ENCODE data around the gene CERS4.
"Not testable (repeated sequence)": the region's sequence is repeated elsewhere in the genome, so short reads cannot be mapped to it uniquely, and the experiment has no call there.

Gene CERS4, protein sequence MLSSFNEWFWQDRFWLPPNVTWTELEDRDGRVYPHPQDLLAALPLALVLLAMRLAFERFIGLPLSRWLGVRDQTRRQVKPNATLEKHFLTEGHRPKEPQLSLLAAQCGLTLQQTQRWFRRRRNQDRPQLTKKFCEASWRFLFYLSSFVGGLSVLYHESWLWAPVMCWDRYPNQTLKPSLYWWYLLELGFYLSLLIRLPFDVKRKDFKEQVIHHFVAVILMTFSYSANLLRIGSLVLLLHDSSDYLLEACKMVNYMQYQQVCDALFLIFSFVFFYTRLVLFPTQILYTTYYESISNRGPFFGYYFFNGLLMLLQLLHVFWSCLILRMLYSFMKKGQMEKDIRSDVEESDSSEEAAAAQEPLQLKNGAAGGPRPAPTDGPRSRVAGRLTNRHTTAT

GRCh38 chr19:8208922-8209461 lies at the start of gene CERS4:
Gene CERS4 (plus strand): TSS chr19:8209370. CDS start chr19:8251077, 41,707 bp downstream.
- DNase-seq = peak; percentile 70

GRCh38 chr19:8161135-8161646 lies 48.0 kb upstream of the CERS4 start:
- DNase-seq = peak; percentile 40

GRCh38 chr19:8163759-8164158 lies 45.4 kb upstream of the CERS4 start:
- no peak for DNase-seq

DNA sequence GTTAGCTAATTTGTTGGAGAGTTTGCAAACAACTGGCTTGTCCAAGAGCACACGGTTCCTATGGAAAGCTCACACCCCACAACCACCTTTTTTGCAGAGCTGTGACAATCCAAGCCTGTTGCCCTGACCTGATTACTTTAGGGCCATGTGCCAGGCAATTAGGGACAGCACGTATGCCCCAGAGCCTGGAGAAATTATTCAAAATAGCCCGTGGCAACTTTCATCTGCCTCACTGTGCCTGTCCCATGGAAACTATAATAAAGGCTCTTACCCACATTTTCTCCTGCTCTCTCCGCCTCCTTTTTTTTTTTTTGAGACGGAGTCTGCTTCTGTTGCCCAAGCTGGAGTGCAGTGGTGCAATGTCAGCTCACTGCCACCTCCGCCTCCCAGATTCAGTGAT lies 41.2 kb upstream of the CERS4 start:
- DNase-seq = no peak

DNA sequence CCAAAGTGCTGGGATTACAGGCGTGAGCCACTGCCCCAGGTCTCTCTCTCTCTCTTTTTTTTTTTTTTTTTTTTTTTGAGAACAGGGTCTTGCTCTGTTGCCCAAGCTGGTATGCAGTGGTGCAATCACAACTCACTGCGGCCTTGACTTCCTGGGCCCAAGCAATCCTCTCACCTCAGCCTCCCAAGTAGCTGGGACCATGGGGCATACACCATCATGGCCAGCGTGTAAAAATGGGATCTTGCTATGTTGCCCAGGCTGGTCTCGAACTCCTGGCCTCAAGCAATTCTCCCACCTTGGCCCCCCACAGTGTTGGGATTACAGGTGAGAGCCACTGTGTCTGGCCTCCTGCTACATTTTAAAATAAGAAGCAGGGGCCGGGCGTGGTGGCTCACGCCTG lies 40.6 kb upstream of the CERS4 start:
- DNase-seq = no peak

DNA sequence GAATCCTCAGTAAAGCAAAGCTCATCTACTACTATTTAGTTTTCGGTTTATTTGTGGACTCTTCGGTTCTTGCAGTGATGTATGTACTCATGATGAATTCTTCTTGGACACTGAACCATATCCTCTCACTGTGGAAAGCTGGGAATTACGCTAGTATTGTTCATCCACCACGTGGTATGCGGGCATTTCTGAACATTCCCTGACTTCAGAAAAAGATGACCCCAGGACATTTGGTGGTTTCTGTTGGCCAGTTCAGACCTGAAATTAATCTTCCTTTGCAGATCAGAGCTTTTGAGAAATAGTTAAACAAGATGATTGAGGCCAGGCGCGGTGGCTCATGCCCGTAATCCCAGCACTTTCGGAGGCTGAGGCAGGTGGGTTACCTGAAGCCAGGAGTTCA lies 34.5 kb upstream of the CERS4 start:
- DNase-seq = no peak

- no peak for DNase-seq
These were observed 29.2 kb upstream of the CERS4 start for GRCh38 chr19:8180018-8180417.

DNA sequence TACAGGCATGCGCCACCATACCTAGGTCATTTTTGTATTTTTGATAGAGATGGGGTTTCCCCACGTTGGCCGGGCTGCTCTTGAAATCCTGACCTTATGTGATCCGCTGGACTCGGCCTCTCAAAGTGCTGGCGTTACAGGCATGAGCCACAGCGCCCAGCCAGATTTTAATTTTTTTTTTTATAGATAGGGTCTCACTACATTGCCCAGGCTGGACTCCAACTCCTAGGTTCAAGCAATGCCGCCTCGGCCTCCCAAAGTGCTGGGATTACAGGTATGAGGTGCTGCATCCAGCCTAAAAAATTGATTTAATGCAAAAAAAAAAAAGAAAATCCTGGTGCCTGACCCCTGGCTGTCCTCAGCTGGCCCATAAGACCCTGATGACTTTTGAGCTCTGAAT lies 24.9 kb upstream of the CERS4 start:
- no peak for DNase-seq

DNA sequence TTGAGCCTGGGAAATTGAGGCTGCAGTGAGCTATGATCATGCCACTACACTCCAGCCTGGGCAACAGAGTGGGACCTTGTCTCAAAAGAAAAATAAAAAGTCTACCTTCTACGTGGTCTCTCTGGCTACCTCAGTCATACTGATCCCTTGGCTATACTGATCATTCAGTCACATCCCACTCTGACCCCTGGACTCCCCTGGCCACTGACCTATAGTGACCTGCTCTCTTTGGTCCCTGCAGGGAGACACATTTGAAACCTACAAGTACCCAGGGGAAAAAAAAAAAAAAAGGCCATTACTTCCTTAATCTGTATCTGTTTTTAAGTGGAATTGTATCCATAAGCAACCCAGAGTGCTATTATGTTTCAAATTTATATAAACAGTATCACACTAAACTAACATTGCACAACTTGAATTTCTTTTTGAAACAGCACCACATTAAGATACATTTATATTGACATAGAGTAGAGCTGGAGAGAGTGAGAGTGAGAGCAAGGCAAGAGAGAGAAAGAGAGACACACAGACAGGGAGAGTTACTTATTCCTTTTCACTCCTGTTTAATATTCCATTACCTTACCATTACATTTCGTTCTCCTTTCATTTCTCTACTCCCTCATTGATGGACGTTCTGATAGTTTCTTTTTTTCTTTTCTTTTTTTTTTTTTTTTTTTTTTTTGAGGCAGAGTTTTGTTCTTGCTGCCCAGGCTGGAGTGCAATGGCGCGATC lies 23.7 kb upstream of the CERS4 start:
- DNase-seq = no peak

- no peak for DNase-seq
These were observed 16.8 kb upstream of the CERS4 start for GRCh38 chr19:8192221-8192820.

GRCh38 chr19:8194528-8195267 lies 14.5 kb upstream of the CERS4 start:
- no peak for DNase-seq

DNA sequence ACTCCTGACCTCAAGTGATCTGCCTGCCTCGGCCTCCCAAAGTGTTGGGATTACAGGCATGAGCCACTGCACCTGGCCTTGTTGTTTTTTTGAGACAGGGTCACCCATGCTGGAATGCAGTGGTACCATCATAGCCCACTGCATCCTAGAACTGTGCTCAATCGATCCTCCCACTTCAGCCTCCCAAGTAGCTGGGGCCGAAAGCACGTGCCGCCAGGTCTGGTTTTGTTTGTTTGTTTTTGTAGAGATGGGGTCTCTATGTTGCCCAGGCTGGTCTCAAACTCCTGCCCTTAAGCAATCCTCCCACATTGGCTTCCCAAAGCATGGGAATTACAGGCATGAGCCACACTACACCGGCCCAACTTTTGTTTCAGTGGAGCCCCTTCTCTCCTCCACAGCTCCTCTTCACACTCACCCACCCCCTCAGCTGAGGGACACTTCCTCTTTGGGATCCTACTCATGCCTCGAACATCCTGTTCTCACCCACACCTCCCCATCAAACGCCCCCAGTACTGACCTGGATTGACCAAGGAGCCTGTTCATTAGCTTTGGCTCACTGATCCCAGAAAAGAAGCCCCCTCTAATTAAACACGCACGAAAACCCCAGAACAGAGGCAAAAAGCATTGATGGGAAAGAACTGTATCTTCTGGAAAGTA lies 12.8 kb upstream of the CERS4 start:
- DNase-seq = no peak

GRCh38 chr19:8203288-8204120 lies 5.7 kb upstream of the CERS4 start:
- not testable (repeated sequence) for DNase-seq

DNA sequence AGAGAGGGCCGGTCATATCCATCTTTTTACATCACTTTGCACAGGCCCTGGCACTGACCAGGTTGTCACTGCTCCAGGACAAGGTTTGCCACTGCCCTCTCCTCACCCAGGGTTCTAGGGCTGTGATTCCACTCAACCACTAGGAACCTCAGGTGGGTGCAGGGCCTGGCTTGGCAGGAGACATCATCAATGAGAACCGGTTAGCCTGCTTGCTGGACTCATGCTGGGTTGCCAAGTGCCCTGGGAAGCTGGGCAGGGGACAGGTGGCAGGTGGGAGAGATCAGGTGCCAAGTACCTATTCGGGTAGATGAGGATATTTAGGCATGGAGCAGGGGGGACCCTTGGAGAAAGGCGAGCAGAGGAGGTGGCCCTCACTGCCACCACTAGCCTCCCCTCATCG lies 4.2 kb upstream of the CERS4 start:
- no peak for DNase-seq

DNA sequence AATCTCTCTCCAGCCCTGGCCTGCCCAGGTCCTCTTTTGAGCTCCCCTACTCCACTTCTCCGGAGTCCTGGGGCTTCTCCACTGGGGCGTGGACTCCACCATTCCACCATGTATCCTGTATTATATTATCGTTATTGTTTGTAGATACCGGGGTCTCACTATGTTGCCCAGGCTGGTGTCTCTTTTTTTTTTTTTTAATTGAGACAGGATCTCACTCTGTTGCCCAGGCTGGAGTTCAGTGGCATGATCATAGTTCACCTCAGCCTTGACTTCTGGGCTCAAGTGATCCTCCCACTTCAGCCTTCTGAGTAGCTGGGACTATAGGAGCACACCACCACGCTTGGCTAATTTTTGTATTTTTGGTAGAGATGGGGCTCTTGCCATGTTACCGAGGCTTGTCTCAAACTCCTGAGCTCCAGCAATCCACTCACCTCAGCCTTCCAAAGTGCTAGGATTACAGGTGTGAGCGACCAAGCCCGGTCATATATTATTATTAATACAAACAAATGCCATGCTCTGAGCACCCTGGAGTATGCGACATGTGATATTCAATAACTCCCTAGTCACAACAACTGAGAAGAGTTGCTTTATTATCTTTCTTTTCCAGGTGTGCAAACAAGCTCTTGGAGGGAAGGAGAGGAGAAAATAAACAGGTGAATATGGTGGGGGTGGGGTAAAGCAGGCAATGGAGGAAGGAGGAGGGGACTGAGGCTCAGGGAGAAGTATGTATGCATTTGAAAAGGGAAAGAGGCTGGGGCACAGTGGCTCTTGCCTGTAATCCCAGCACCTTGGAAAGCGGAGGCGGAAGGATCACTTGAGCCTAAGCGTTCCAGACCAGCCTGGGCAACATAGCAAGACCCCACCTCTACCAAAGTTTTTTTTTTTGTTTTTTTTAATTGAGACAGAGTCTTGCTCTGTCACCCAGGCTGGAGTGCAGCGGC lies 2.8 kb upstream of the CERS4 start:
- no peak for DNase-seq

- DNase-seq = not testable (repeated sequence)
These were observed 1.8 kb upstream of the CERS4 start for GRCh38 chr19:8207326-8207725.

DNA sequence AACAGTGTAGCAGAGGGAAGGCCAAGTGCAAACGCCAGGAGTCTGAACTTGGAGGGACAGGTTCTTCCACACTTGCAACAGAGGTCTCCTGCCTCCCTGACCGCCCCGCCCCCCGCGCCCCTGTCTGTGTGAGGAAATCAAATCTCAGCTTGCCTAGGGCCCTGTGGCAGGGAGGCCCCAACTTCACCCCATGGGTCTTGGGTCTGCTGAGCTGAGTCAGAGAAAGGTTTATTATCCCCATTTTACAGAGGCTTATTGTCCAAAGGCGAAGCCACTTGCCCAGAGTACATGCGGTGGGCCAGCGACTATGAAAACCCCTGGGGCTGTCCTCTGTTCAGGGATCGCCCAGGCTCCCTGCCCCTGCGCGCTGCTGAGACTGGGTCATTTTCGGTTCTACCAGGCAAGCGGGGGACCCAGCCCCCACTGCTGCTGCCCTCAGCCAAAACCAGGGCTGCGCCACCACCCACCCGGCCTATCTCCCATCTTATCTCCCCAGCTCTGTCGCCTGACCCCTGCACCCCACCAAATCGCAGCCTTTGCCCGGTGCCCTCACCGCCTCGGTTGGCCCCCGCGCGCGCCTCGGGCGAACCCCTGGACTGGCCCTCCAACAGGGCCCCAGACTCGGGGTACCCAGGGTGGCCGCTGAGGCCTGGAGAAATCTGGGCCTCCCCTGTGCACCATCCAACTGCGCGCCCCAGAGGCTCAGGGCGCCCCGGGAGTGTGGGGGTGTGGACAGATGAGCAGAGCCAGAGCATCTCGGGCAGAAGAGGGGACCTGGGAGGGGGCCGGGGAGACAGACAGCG lies 850 bp upstream of the CERS4 start:
- DNase-seq = no peak

- DNase-seq = peak; percentile 55
These were observed 550 bp downstream of the CERS4 start for GRCh38 chr19:8209462-8210378.

Data from NCI-H2171 (cell line).